Stimulated activated CD8-positive, alpha-beta memory T cell treated with anti-CD3 and anti-CD28 coated beads, Interleukin-4, amount 100 ng/mL, for 48 hours (primary cell): ENCODE results near the gene CAPZA2.
"Not testable (repeated sequence)": the region's sequence is repeated elsewhere in the genome, so short reads cannot be mapped to it uniquely, and the experiment has no call there.

Experiments used
- DNase-seq: peaks from one replicate; pipeline ENCODE4 v3.0.0-alpha.2; 2020

Gene CAPZA2

DNA sequence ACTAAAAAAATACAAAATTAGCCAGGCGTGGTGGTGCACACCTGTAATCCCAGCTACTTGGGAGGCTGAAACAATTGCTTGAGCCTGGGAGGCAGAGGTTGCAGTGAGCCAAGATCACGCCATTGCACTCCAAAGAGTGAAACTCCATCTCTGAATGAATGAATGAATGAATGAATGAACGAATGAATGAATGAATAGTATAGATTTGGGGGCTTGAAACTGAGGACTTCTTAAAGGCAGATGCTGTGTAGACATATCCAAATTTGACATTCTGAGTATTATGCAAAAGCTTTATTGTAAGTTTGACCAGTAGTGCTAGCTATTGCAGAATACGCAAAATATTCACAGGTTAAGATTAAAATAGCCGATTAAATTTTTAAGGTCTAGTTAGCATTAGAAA lies 60.2 kb downstream of the CAPZA2 start:
- DNase-seq, result no peak

DNA sequence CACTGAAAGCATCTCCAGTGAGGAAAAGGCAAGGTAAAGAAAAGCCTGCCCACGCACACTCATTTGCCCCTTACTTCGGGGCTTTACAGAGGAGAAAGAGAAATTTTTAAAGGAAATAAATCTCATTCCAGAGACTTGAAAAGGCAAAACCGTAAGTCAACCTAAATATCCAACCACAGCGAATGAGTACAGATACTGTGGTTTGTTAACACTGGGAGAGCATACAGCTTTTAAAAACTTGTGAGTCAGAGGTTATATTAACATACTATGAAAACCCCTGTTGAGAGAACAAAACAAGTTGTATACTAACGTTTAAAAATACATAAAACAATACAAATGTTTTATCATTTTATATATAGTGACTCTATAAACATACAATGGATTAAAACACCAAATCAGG lies 62.4 kb downstream of the CAPZA2 start:
- no peak for DNase-seq

DNA sequence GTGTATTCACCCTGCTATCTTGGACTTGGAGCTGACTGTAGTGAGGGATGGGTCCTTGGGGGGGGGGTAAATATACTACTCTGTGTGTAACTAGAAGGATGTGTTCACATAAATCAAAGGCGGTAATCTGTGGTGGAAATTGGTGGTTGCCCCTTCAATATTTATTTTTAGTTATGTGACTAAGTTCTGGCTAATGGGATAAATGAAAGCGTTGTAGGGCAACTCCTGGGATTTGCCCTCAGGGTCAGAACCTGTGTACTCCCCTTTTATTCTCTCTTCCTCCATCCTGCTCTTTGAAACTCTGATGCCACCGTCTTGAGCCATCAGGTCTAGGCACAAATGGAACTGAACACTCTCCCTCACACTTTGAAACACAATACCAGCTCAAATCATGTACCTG lies 66.6 kb downstream of the CAPZA2 start:
- DNase-seq, result no peak

DNA sequence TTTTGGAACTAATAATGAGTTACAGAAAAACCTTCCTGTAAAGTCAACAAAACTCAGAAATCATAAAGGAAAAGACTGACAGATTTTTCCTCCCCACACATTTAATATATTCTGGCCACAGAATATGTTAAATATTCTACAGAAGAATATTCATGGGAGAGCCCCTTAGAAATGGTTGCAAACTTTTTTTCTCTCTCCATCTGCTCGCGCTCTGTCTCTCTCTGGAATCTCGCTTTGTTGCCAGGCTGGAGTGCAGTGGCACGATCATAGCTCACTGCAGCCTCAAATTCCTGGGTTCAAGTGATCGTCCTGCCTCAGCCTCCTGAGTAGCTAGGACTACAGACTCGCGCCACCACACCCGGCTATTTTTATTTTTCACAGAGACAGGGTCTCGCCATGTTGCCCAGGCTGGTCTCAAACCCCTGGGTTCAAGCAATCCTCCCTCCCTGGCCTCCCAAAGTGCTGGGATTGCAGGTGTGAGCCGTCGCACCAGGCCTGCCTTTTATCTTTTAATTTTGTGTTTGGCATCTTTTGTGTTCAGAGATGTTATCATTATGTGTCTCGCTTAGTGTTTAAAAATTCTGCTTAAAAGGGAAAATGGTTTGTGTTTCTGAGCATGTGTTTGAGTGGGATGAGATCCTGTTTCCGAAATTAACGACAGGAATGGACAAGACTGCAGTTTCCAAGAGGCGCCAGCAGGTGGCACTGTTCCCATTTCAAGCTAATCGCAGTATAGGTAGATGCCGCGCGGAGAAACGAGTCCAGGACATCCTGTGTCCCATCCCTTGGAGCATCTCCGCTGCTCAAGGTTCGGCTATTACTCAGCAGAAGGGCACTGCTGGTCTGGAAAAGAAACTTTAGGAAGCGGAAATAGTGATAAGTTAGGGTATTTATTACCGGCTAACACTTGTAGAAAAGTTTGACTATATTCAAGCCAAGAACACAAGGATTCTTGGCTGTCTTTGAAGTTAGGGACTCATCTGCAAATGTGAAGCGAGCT lies 67.8 kb downstream of the CAPZA2 start:
- DNase-seq, result peak; percentile 89

DNA sequence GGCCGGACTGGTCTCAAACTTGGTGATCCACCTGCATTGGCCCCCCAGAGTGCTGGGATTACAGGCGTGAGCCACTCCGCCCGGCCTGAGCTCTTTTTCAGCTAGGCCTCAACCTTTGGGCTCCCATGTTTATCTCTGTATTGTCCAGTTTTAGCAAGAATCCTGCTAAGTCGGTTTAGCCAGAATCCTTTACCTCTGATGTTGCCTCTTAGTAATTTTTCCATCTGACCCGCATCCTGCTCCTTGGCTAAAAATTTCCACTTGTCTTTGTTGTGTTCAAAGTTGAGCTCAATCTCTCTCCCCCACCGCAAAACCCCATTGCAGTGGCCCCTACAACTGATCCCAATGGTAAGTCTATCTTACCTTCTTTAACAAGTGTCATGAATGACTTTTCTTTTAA lies 70.2 kb downstream of the CAPZA2 start:
- DNase-seq, result no peak

DNA sequence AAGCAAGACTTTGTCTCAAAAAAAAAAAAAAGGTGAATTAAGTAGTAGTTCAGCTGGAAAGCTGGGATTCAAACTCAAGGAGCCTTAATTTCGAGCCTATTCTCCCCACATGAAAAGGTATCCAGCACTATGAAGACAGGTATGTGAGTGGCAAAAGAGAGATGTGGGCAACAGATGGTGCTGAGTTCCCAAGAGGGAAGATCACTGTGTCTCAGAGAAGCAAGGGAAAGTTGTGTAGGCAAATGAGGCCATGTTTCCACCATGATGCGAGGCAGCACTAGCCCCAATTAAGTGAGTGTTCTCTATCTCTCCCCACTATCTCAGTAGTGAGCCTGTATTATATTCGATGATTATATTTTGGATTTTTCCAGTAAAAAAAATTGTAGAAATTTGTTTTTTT lies 71.1 kb downstream of the CAPZA2 start:
- DNase-seq, result no peak

DNA sequence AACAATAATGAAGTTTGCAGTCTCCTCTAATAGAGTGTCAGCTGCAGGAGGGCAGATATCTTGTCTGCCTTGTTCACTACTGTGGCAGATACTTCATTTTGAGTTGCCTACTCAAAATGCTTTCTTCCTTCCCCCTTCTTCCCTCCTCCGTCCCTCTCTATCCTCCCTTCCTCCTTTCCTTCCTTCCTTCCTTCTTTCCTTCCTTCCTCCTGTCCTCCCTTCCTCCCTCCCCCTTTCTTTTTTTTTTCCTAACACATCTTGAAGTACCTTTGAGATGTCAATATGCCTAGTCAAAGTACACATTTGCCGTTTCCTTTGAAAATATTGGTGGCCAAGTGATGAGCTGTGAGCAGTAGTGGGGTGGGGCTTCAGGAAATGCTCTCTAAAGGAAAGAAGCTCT lies 72.2 kb downstream of the CAPZA2 start:
- no peak for DNase-seq

DNA sequence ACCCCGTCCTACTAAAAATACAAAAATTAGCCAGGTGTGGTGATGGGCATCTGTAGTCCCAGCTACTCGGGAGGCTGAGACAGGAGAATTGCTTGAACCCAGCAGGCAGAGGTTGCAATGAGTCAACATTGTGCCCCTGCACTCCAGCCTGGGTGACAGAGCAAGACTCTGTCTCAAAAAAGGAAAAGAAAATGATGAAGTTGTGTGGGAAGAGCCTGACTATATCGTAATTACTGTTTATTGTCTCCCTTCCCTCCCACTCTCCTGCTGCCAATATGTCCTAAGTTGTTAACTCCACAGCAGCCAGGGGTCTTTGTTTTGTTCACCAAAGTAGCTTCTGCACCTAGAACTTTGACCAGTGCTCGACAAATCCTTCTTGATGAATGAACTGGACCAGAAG lies 74.5 kb downstream of the CAPZA2 start:
- DNase-seq, result not testable (repeated sequence)

DNA sequence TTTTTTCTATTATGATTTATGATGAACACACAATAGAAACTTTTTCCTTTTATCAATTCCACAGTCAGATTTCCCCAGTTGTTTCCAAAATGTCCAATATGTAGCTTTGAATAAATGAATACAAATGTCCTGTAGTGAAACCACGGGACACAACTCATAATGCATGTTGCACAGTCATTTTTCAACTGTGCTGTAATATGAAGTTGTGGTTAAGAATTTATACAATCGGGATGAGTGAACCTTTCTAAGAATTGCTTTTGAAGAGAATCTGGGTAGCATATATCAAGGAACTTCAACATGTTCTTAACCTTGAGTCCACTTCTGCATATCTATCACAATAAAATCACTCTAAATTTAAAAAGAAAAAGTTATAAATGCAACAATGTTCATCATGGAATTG lies 76.3 kb downstream of the CAPZA2 start:
- DNase-seq, result no peak

DNA sequence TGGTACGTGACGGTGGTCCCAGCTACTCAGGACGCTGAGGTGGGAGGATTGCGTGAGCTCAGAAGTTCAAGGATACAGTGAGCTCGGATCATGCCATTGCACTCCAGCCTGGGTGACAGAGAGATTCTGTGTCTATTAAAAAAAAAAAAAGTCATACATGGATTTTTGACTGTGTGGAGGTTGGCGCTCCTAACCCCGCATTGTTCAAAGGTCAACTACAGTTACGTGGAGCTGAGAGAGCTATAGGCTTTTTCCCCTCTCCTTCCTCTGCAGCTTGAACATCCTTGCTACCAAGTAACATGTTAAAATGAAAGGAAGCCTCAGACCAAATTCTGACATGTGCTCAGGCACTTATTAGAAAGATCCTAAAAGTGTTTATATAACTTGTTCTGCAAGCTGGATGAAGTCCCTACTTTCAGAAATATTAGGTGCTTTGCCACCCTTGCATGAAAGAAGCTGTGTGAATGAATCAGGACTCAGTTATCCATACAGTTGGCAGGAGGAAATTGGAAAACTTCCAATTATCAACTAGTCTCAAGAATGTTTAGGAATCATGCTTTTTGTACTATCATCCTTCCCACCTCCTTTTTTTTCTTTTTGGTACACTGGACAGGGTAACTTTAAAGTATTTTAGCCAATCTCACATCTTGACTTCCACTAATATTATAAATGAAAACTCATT lies 78.4 kb downstream of the CAPZA2 start:
- no peak for DNase-seq

DNA sequence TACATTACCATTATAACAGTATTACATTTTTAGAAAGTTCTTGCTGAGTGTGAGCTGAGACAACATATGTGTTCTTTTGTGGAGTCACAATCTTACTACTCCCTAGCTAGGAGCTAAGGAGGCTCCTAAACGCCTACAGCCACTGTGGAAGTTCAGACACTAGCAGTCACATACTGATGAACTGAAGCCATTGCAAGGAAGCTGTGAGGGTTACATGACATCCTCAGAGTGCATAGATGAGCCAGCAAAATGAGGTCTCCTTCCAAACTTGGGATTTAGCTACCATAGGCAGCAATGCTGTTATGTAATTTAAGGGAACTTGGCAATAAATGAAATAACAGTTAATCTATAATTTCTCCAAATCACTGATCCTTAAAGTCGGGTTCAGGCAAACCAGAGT lies 80.1 kb downstream of the CAPZA2 start:
- DNase-seq, result no peak

DNA sequence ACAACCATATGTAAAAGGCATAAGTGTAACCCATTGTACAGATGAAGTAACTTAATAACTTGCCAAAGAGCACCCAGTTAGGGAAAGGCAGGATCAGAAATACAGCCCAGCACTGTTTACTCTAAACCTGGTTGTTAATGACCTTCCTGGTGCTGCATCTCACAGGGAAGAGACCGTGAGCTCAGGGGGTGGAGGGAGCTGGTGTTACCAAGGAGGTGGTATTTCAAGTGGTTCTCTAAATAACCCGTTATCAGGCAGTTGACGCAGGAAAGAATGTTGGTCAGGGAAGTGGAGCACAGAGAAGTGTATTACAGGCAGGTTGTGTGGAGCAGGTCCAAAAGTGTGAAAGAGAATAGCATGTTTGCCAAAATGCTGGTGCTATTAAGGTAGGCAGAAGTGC lies 86.5 kb downstream of the CAPZA2 start:
- DNase-seq, result no peak

DNA sequence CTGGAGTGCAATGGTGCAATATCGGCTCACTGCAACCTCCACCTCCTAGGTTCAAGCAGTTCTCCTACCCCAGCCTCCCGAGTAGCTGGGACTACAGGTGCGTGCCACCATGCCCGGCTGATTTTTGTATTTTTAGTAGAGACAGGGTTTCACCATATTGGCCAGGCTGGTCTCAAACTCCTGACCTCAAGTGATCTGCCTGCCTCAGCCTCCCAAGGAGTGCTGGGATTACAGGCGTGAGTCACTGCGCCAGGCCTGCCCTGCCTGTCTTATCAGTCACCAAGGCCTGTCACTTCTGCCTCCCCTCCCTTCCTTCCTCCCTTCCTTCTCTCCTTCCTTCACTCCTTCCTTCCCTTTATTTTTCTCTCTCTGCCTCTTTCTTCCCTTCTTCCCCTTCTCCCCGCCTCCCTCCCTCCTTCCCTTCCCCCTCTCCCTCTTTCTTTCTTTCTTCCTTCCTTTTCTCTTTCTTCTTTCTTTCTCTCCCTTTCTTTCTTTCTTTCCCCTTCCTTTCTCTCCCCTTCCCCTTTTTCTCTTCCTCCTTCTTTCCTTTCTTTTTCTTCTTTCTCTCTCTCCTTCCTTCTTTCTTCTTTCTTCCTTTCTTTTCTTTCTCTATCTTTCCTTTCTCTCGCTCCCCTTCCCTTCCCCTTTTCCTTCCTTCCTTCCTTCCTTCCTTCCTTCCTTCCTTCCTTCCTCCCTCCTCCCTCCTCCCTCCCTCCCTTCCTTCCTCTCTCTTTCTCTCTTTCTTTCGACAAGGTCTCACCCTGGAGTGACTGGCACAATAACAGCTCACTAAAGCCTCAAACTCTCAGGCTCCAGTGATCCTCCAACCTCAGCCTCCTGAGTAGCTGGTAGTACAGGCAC lies 87.8 kb downstream of the CAPZA2 start:
- no peak for DNase-seq

DNA sequence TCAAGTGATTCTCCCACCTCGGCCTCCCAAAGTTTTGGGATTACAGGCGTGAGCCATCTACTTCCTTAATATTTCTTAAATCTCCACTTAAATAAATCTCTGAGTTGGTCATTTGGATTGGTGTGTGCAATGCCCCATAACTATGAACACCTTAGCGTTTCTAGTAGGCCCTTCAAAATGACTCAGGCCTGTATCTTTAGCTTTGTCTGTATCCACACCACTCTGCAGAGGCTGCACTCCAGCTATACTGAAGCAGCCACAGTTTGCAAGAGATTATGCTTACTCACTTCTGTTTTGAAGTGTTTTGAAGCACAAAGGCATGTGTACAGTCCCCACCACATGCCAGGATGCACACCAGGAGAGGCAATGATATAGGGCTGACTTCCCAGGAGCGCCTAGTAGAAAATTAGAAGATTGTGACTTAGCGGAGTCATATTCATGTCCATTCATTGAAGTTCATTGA lies 88.5 kb downstream of the CAPZA2 start:
- DNase-seq, result no peak

DNA sequence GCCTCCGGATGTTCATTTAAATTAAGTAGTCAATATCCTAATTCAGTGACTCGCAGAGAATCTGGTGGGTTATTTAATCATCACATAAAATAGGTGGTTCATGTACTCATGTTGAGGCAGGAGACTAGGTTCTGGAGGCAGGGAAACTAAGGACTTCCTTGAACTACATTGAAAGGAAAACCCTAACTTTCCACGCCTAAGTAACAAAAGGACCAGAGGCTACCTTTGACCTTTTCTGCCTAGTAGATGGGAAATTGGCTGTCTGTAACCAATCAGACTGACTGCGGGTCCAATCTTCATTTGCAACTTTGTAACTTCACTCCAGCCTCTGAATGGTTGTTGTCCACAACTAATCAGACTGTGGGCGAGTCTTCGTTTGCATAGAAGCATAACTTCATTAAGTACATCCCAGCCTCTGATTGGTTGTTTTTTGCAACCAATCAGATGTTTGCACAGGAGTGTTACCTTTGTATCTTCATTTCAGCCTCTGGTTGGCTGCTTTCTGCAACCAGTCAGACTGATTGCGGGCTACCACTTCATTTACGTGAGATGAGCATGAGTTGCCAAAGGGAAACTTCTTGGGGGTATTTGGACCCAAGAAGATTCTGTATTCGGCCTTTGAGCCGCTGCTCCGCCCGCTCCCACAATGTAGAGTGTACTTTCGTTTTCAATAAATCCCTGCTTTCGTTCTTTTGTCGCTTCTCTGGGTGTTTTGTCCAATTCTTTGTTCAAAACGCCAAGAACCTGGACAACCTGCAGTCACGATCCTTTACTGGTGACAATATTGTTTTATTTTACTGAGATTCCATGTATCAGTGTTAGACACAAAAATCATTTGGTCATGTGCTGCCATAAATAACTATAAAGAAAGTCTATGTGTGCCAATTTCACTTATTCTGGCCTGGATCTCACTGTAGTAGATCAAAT lies 89.2 kb downstream of the CAPZA2 start:
- no peak for DNase-seq

DNA sequence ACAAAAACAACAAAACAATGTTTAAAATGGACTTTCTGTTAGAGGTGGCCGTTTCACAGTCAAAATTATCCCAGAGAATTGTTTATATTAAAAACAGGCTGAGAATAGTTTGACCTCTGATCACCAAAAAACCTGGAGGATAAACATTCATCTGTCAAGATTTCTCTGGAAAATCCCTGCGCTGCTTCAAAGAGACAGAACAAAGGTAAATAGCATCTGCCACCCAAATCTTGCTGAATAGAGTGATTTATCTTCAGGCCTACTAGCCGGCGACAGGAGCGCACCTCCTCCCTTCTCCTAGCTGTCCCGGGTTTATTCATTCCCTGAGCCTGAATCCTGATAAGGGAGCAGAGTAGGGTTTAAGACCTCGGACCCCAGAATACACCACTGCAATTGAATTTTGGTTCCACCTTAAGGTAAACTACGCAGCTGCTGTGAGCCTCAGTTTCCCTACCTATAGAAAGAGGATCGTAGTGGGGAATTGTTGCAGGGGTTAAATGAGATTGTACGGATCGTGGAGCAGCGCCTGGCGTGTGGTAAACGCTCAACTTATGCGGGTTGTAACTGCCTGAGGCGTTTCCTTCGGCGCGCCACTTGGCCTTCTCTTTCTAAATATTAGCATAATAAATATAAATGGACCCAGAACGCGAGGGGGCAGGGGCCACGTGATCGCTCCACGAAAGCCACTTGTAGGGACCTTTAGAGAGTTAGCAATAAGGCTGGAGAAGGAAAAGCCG lies 90.4 kb downstream of the CAPZA2 start:
- DNase-seq, result no peak

DNA sequence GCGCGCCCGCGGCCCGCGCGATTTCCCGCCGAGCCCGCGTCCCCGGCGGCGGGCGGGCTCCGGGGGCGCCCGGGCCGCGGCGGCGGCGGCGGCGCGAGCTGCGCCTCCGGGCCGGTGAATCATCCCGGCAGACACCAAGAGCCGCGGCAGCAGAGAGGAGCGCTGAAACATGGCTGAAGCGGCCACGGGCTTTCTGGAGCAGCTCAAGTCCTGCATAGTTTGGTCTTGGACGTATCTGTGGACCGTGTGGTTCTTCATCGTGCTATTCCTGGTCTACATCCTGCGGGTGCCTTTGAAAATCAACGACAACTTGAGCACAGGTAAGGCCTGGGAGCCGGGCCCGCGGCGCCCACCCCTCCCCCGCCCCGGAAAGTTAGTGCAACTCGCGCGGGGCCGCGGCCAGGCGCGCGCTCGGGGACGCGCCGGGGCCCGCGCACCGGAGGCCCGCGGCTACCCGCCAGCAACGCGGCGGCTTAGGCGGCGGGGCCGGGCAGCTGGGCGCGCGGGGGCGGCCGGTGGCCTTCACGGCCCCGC lies 91.1 kb downstream of the CAPZA2 start, which contains the start of gene ST7:
Gene ST7 (plus strand): TSS at position 130 of the 534 bp plus-strand sequence. CDS start 40 bp downstream, at position 170.
- peak; percentile 72 for DNase-seq

DNA sequence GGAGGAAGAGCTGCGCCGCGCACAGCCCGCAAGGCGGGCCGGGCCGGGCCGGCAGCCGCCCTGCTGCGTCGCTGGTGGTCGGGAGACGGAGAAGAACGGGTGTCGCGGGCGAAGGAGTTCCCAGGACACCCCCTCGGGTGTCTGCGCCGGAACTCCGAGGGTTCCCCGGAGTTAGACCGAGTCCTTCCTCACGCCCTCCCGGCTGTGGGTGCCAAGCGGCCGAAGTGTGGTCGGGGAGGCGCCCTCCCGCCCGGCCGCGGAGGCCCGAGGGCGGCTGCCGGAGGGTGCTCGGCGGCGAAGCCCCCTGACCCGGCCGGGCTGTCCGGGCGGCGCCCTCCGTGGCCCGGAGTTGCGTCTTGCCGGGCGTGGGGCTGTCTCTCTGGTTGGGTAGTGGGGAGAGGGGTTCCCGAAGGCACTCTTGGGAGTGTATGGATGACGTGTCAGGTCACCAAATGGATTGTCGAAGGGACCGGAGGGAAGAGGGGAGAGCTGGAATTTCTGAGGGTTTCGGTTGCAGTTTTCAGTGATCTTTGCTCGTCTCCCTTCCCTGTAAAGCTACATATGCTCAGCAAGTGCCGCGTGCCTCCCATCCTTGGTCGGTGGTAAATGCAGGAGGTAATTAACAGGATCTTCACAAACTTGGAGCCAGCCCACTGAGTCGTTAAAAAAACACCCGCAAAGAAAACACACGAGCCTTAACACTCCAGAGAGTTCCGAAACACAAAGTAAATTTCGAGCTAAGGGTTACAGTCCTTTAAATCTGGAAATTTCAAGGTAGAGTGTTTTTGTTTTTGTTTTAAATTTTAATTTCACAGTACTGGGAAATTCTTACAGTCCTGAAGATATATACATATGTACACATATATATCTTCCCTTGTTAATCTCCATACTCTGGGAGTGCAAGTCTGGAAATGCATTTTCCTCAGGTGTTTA lies 91.8 kb downstream of the CAPZA2 start:
- DNase-seq, result peak; percentile 45

DNA sequence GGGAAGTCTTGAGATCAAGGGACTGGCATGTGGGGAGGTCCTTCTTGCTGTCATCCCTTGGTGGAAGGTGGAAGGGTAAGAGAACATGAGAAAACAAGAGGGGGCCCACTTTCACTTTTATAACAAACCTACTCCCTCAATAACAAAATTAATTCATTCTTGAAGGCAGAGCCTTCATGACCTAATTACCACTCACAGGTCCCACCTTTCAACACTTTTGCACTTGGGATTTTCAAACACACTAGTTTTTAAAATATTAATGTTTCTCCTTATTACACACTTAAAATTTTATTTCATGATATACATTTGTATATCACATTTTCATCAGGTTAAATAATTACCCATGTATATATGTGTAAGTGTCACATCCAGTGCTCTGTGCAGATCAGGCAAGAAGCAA lies 93.0 kb downstream of the CAPZA2 start:
- DNase-seq, result no peak
